ENCODE measurements around the gene PTPRZ1.

The PTPRZ1 gene

DNA sequence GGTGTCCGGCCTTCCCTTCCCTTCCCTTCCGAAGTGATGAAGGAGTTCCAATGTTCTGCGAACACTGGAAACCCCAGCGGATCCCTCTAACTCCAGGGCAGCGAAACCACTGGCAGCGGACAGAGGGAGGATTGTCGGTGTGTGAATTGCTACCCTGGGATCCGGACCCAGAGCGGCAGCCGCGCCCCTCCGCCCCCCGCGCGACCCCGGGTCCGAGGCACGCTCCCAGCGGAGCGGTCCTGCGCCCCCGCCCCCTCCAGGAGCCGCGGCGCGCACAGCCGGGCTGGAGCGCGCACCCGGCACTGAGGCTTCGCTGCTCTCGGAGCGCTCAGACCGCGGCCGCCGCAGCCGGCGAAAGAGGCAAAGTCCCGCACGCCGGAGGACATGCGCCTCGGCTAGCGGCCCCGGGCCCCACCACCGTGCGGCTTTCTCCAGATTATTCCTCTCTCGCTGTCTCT is at the start of gene PTPRZ1:
TSS of gene PTPRZ1 (plus strand) at position 331 of the 458 bp plus-strand sequence. CDS start 339 bp downstream, outside the sequence.
- peak; percentile 63 for DNase-seq

DNA sequence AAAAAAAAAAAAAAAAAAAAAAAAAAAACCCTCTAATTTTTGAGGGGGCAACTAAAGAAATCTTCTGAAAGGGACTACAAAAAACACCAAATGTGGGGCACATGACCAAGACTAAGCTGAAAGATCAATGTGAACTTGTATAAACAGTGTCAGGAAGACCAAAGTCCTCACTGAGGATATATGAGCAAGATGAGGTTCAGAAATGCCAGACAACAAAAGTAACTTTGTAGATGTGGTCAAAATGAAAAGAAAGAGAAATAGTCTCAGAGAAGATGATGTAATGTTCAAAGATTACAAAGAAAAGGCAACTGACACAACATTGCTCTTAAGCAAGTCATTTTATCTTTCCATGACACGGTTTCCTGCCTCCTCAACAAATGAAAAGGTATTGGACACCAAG is 48.7 kb upstream of the PTPRZ1 start:
- DNase-seq, result no peak

DNA sequence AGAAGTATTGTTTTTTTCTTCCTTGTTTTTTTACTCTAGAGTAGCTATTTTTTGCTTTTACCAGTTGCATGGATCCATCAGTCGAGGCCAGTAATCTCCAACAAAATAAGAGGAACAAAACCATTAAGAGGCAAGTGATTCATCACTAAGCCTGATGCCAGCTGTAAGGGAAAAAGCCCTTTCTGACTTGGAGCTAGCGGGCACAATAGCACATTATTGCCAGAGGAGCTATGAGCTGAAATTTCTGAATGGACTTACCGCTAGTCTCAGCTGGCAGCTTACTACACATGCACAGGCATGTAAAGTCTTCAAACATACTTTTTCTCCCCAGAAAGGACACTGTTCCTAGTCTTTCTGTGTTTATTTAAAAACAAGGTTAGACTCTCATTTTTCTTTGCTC is 41.6 kb upstream of the PTPRZ1 start:
- DNase-seq, result peak; percentile 44

DNA sequence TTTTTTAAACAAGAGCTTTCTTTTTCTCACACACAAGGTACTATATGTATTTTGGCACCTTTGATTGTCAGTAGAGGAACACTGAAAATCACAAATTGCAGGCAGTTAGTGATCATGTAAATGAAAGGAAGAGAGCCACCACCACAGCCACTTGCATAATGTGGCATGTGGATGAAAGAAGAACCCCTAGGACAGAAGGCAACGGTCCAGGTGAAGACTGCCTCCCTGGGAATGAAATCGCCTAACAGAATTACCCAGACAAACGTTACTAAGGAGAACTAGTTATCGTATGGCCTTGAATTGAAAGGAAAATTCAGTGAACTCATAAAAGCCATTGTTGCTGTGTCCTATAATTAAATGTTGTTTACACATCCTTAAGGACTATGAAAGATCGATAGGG is 41.2 kb upstream of the PTPRZ1 start:
- DNase-seq, result peak; percentile 83

DNA sequence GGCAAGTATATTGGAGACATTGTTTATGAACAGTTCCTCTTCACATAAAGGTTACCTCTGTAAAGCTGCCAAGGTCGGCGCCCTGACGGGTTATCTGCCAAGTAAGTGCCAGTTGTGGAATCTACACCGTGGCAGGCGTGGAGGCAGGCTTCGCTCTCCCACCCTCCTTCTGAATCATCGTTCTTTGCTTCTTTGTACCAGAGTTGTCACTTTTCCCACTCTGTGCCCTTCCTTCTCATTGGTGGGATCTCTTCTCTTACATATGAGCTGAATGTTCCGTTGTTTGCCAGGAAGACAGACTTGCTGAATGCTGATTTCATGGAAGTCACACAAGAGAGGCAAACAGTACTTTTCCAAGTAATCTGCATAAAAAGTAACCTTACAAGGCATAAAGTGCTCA is 40.6 kb upstream of the PTPRZ1 start:
- DNase-seq, result peak; percentile 83

DNA sequence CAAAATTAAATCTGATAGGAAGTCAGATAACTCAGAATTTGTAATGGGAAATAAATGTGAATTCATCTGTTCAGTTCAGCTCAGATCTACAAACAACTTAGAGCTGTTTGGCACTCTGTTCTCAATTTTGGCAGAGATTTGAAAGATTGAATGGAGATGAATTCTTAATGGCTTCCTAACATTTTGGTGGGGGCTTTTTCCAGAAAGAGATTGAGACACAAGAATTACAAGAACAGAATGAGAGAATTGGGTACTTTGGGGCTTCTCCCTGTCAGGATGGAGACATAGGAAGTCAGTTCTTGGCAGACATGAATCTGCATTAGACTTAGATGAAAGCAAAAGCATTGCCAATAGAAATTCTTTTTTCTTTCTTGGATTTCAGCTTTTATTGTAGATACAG is 39.0 kb upstream of the PTPRZ1 start:
- no peak for DNase-seq

DNA sequence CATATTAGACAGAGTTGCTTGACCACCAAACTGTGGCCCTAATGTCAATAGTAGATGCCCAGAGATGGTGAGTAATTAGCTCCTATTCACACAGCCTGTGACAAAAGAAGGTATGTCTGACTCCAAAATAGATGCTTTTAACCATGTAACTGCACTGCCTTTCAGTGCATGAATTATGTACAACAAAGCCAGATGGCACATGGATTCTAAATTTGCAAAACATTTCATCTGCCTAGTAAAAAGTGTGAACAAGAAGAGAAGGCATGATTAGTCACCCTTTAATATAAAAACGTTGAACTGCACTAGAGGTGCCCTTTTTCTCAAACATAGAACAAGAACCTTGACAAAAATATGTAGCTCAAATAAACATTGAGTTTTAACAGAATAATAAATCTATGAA is 35.5 kb upstream of the PTPRZ1 start:
- DNase-seq, result no peak

DNA sequence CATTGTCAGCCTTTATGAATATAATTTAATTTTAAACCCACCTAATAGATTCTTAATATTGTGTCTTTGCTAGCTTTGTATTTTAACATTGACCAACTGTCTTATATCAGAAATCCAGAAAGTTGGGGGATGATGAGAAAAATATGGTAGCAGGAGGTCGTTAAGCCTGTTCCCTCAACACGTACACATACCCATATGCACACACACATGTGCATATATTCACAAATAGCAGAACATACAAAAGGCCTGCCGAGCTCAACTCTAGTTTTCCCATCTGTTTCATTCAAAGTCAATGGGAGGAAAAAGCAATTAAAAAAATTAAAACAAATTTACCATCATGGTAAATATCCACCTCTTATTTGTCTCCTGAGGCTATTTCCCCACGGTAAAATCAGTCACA is 25.9 kb upstream of the PTPRZ1 start:
- DNase-seq, result no peak

DNA sequence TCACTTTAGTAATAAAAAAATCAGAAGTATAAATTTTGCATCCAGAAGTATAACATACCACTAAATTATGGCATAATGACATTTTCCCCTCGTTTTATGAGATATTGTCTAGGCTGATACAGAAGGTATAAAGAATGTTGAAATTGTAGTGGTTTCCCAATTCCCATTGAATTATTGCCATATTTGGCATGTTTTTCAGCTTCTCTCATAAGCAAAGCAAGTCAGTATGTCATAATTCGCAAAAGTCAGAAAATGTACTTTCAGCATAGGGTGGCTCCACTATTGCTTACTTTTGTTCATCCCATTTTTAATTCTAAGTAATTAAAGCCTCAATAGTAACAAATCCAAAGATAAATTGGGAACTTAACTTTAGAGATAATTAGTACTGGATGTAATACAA is 19.7 kb upstream of the PTPRZ1 start:
- no peak for DNase-seq

DNA sequence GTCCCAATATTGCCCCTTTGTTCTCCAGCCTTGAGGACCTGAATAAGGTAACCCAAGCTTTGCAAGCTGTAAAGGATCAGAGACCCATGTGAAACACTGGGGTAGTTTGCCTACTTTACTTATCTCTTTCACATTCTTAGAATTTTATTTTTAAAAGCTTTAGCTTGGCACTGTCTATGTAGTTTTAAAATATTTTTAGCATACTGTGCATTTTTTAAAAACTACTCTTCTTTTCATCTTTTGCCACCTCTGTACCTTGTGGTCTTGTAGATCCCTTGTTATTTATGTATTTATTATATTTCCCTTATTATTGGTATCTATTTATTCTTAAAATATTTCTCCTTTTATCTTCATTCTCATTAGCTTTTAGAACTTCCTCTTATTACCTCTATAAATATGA is 12.0 kb upstream of the PTPRZ1 start:
- no peak for DNase-seq

DNA sequence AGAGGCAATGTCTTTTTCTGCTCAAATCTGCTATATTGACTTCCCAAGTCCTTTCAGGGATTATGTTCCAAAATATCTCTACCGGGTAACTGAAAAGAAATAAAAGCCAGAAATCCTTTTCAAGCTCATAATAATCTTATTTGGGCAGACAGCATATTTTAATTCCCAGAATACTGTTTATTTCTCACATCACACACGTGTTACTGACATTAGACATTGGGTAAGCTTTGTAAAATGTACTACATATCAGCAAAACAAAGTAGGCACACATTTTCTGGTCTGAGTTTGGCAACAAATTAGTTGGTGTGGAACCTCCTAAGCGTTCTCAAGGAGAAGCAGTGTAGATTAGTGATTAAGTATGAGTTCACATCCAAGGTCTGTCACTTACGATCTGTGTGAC is 10.4 kb upstream of the PTPRZ1 start:
- no peak for DNase-seq

DNA sequence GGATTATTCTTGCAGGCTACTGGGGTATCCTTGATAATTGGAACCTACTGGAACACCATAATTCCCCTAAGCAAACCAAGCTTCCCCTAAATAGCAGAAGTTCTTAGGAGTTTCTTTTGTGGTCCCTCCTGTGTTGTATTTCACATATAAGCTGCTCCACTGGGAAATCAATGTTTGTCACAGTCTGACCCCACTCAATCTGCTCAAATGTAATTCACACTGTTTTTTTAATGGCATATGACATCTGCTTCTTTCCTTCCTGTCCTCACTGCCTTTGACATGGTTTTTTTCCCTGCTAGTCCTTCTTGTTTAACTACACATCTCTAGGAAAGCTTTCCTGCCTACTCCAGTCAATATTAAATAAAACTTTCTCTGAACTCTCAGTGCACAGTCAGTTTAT is 1.8 kb upstream of the PTPRZ1 start:
- no peak for DNase-seq

DNA sequence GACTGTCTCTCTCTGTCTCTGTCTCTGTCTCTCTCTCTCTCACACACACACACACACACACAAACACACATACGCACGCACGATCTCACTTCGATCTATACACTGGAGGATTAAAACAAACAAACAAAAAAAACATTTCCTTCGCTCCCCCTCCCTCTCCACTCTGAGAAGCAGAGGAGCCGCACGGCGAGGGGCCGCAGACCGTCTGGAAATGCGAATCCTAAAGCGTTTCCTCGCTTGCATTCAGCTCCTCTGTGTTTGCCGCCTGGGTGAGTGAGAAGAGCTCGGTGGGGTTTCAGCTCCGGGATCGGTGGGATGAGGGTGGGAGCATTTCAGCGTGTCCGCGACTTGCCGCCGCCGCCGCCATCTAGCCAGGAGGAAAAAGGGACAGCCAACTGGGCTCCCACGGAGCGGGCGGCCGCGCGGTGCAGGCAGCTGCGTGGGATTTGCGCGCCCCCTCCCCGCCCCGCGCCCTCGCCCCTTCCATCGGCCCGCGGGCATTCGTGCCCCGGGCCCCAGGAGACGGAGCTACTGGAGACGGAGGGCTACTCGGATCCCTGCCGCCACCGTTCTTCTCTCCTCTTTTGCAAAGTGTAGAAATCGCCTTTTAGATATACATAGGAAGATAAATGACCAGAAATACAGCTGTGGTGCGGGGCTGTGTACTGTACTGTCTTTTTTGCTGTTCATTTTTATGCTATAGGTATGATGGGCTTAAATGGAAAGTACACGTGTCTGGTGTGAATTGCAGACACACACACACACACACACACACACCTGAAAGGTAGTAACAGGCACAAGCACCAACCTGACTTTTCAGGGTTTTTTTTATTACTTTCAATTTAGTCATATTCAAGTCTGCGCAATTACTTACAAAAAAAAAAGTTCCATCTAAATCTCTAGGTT is 581 bp downstream of the PTPRZ1 start:
- peak; percentile 45 for DNase-seq

DNA sequence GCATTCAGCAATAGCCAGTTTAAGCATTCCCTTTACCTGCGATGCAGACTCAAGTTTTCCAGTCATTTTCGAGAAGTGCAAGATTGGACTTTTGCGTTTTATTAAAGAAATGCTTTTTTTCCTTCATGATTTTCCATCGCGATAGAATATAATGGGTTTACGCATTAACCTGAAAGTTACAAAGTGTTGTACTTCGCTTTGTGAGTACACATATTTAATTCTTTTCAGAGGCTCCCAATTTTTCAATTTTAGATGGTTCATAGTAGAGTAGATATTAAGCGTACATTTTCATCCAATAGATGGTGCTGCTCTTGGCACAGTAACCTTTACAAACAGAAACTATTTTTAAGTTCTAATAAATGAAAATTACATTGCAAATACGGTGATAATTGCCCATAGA is 1.3 kb downstream of the PTPRZ1 start:
- DNase-seq, result peak; percentile 66

DNA sequence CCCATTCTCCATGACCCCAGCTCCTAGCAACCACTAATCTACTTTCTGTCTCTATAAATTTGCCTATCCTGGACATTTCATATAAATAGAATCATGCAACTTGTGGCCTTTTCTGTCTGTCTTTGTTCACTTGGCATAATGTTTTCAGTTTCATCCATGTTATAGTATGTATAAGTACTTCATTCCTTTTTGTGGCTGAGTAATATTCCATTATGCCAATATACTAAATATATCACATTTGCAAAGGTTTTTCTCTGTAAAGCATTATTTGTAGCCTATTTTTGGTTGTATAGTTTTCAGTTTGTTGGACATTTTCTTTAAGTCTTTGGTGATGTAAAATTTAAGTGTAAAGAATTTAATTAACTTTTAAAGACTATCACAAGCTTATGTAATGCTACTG is 2.2 kb downstream of the PTPRZ1 start:
- DNase-seq, result no peak

DNA sequence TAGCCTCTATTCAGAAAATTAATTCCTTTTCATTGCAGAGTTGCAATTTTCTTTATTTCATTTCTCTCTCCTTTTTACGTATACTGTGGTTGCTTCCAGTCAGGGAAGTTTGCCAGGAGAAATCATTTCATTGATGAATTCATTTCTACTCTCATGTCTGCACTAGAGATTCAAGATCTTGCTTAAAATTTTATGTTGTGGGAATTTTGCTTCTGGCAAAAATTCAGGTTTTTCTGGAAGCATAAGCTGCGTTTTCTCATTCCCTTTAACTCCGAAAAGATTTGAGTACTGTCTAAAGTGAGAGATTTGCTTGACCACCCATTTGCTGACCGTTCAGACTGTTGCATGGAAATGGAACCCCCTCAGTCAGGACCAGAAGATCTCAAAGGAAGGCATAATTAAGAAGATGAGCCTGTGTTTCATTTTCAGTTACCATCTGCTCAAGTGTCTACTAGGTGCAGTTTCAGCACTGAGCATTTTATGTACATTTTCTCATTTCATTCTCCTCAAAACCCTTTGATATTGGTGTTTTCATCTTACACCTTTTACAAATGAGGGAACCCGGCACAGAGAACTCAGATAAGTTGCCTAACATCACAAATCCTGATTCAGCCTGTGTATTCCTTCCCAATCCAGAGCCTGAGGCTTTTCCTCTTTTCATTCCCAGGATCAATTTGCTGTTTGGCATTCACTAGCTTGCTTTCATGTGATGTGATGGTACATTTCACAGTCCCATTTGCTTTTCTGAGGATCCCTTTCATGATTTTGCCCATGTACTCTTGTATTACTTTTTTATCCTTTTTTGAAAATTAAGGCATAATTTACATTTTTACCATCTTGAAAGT is 3.9 kb downstream of the PTPRZ1 start:
- peak; percentile 44 for DNase-seq

DNA sequence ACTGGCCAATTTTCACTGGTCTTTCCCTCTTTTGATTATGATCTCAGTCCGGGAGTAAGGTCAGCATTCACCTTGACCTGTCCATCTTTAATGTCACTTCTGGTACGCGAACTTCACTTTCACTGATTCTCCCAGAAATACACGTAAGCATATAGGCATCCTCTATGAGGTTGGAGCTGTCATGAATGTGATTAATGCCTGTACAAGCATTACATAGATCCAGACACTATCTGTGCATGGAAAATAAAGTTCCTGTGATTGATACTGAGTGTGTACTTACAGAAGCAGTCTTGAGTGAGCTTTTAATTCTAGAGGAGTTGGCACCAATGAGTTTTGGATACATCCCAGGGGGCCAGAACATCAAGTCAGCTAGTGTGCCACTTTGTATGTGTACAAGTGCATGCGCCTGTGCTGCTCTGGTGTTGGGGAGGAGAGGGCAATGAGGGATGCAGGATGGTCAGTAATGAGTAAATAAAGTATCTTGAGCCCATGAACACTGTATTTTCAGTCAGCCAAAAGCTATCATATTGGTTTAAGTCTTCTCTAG is 6.0 kb downstream of the PTPRZ1 start:
- no peak for DNase-seq

DNA sequence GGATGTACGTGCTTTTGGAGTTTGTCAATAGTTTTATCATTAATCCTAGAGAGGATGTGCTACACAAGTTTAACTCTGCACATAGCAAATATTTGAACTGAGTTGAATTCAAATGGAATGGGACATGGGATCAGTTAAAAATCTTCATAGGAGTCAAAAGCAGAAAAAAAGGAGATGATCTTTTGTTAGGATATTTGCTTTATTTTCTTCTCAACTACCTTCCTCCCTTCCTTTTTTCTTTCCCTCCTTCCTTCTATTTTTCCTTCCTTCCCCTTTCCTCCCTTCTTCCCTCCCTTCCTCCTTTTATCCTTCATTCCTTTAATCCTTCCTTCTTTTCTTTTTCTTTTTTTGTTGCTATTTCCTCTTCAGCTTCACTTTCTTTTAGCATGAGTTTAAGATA is 6.6 kb downstream of the PTPRZ1 start:
- no peak for DNase-seq

DNA sequence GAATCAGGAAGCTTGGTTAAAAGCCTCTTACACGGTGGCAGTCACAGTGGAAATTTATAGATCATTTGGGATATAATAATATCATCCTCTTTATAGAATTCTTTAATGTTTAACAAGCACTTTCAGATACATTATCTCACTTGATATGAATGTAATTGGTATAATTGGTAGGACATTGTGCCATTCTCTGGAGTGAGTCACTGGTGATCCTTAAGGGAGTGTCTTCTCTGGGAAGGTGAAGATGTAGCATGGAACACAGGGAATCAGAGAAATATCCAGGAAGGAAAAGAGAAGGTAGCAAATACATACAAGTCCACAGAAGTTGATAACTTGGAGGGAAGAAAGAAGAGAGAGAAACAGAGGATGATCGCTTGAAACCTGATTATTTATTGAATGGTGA is 9.8 kb downstream of the PTPRZ1 start:
- peak; percentile 73 for DNase-seq

DNA sequence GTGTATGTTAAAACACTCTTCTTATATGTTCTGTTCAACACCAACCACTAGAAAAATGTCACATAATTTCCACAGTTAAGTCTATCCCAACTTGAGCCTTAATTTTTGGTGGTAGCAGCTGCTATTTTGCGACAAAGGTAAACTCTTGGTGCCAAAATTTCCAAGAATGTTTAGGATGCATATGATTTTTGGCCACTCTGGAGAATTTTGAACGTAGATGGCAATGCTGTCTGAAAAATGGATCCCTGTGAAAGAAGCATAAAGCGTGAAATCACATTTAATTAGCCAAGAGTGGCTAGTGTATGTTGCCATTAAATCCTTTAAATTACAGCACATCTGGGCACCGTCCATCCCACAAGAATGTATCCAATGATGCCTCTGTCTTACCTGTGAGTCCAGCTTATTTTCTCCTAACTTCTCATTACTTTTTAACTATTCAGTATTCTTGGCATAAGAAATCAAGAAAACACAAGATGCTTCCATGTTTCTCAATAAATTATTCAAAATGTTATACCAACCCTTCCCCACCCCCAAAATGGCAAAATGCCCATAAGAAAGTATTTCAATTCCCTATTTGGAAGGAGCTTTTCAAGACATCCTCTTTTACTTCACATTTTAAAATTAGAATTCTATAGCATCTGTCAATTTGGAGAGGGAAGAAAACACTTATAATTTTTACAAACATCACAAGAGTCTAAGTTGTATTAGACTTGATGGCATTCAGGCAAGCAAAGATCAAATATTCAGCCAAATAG is 12.4 kb downstream of the PTPRZ1 start:
- no peak for DNase-seq

DNA sequence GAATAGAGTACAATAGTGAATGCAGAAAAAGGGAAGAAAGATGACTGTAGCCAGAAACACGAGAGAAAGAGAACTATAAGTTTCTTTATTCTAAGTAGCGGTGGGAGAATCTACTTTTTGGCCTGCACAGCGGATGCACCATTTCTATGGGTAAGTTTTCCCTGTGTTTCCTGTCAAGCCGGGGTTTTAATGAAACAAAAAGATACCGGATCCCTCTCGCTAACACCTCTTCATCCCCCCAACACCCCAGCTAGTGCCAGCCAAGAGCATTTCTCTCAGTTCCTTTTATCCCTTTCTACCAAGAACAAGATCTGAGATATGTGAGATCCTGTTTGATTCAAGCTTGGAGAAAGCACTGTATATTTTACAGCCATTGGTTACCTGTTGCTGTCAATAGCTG is 14.7 kb downstream of the PTPRZ1 start:
- DNase-seq, result no peak

DNA sequence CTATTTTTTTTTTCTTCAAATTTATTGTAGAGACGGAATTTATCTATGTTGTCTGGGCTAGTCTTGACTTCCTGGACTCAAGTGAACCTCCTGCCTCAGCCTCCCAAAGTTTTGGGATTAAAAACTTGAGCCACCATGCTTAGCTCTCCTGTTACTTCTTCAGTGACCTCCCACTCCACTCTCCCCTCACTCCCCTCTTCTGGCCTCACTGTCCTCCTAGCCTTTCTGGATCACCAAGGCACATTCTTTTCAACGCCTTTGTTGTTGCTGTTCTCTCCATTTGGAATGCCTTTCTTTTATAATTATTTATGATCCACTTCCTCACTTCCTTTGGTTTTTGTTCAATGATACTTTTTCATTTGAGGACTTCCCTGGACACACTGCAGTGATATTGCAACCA is 17.9 kb downstream of the PTPRZ1 start:
- DNase-seq, result no peak

DNA sequence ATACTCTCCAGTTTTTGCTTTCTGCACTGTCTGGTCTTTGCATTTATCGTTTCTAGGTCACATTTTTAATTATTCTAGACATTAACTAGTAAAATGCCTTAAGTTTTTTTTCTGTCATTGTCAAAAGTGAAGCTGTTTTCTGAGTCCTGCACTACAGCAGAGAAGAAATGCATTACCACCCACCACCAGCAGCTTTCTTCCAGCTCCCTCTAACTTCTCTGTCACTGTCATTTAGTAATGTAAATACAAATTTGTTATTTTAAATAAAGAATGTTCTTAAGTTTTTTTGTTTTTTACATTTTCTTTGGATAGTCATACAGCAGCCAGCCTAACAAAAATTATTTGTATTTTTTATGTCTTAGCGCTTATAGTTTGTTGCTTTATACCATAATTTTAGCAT is 18.8 kb downstream of the PTPRZ1 start:
- no peak for DNase-seq

Data from NCI-H2227 treated with DMSO at 0.1 percent for 48 hours (cell line).